NCI-H510A (cell line): ENCODE data around the gene TEKTIP1.

Source experiments
- DNase-seq: peaks from one replicate; lab custom pipeline; 2025; lab: John Stamatoyannopoulos, UW

Gene TEKTIP1

DNA sequence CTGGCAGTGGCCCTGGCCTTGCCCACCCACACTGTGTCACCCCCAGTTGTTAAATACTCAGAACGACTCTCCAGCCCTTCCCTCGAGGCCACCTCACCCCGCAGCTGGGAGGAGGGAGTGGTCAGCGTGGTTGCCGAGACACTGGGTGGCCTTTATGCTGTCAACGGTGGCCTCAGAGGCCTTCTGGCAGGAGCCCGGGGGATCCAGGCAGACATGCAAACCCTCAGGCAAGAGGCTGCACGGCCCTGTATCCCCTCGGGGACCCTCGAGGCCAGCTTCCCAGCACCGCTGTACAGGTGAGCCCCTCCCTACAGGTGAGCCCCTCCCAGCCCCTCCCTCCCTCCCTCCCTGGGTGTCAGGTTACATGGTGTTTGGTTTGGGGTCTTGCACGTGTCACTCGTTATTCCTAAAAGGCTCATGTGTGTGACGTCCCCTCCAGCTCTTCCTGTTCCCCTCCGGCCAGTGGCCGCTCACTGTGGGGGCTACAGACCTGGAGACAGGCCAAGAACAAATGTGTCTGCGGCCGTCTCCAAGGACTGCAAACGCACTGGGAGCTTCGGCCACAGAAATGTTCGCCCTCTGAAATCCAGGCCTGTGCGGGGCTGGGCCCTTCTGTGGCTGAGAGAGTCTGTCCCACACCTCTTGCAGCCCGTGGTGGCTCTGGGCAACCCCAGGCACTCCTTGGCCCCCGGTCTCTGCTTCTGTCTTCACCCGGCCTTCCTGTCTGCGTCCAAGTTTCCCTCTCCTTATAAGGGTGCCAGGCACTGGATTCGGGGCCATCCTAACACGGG lies at the start of gene TEKTIP1:
TSS of gene TEKTIP1 (plus strand) at position 210 of the 791 bp plus-strand sequence. CDS start at position 214, 4 bp downstream.
- DNase-seq = no peak

DNA sequence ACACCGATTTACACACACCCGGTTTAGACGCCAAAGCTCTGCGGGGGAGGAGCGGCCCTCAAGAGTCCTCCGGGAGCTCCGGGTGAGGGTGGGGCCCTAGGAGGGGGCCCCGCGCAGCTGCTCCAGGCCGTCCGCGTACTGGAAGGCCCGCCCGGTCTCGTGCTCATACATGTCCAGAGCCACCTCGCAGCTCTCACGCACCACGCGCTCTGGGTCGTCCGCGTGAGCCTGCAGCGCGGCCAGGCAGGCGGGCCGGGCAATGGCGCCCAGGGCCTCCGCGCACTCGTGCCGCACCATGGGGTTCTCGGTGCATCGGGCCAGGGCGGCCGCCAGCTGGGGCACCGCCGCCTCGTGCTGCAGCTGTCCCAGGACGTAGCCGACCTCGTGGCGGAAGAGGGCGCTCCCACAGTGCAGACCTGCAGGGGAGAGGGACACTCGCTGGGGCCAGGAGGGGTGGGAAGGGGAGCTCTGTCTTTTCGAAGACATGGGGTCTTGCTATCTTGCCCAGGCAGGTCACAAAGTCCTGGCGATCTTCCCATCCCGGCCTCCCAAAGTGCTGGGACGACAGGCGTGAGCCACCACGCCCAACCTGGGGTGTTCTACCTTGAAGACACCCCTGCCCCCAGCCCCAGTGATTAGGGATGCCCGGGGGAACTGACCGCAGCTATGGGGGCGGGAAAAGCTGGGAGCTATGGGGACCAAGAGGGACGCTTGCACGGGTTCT lies 47.4 kb upstream of the TEKTIP1 start:
- DNase-seq = no peak

DNA sequence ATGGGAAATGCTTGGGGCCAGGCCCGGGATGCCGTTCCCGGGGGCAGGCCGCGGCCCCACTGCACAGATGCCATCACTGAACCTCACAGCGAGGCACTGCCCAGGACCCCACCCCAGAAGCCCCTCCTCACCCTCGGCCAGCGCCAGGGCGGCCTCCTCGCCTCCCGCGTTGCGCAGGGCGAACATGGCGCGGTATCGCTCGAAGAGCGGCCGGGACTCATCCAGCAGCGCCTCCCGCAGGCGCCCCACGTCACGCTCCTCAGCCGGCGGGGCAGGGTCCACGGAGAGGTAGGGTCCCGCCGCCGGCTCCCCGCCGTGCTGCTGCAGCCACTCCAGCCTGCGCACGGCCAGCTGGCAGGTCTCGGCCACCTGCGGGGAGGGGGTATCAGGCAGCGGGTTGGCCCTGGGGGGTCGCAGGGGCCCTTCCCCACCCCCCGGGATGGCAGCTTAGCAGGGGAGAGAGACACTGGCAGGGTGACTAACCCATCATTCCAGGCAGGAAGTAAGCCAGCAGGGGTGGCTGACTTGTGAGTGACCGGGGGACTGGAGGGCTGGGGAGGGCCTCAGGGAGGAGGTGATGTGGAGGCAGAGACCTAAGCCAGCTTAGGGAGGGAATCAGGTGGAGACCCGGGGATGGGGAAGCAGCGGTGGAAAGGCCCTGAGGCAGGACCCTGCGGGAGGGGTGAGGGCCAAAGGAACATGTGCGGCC lies 46.7 kb upstream of the TEKTIP1 start:
- DNase-seq = no peak

DNA sequence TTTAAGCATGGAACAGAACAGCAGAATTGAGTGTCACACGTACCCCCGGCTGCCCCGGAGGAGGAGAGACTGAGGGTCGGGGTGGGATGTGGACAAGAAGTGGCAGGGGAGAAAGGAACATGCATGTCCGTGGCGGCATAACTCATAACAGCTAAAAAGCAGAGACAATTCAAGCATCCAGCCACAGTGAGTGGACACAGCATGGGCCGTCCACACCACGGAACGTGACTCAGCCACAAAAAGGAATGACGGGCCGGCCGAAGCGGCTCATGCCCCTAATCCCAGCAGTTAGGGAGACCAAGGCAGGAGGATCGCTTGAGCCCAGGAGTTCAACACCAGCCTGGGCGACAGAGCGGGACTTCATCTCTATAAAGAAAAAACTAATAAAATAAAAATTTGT lies 46.1 kb upstream of the TEKTIP1 start:
- no peak for DNase-seq

DNA sequence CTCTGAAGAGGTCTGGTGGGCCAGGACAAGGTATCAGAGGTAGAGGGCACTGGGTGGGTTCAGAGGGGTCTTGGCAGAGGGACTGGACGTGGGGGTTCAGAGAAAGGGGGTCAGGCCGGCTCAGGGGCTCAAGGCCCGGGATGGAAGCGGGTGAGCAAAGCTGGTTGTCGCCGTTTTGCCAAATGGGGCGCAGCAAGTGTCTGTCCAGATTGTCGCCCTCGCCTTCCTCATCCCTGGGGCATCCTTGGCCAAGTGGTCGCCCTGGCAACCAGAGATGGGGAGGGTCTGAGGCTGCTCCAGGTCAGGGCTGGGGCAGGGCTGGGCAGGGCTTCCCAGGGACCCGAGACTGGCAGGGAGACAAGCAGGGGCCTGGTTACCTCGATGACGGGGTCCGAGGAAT lies 45.3 kb upstream of the TEKTIP1 start:
- DNase-seq = no peak

DNA sequence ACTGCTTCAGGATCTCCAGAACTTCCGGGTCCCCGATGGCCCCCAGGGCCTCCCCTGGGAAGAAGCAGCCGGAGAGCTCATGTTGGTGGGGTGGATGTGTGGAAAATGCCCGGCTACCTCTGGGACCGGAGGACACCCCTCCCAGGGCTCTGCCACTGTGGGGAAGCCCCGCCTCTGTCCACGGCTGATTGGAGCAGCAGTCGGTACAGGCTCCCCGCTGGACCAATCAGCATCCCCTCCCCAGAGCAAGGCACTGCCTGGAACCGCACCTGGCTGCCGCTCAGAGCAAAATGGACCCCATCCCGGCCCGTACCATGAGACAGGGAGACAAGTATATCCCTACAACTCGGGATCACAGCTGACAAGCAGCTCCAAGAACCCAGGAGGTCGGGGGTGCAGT lies 44.9 kb upstream of the TEKTIP1 start:
- DNase-seq = no peak

DNA sequence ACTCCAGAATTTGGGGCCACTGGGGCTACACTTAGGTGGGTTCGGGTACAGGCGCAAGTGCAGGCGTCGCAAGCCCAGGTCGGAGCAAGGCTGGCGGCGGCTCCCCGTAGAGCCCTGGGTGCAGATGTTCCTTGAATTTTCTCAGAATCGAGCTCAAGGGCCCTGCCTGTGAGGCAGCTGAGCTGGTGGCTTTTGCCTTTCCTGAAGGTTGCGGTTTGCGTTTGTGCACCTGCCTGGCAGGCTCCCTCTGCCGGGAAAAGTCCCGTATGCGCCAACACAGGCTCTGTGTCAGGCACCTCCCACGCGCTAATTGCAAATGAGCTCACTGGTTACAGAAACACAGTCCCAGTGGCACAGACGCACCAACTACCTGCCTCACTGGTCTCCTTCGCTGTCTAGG lies 44.4 kb upstream of the TEKTIP1 start:
- no peak for DNase-seq

DNA sequence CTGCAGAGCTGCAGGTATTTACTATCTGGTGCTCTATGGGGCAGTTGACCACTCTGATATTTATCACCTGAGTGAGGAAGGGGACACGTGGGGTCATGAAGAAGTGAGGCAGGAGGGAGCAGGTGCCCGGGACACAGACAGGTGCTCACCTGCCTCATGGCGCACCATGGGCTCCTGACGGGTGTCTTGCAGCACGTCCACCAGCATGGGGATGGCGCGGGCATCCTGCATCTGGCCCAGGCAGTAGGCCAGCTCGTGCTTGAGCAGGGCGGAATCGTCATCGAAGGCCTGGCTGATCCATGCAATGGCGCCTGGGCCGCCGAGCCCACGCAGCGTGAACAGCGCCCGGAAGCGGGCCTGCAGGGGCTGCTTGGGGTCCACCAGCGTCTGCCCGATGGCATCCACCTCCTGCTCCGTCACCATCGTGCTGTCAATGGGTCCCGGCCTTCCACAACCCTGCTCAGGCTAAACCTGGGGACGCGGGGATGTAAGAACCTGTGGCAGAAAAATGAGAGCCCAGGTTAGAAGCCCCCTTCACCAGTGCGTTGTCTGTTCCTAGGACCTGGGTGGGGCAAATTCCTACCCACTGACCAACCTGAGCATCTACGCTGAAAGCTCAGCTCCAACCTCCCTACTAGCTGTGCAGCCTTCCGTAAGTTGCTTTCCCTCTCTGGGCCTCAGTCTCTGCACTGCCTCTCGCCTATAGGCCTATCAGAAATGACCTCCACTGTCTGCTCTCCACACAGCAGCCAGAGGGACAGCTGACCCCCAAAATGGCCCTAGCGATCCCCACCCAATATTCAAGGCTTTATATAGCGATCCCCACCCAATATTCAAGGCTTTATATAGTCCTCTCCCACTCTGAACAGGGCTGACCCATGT lies 42.3 kb upstream of the TEKTIP1 start:
- no peak for DNase-seq

DNA sequence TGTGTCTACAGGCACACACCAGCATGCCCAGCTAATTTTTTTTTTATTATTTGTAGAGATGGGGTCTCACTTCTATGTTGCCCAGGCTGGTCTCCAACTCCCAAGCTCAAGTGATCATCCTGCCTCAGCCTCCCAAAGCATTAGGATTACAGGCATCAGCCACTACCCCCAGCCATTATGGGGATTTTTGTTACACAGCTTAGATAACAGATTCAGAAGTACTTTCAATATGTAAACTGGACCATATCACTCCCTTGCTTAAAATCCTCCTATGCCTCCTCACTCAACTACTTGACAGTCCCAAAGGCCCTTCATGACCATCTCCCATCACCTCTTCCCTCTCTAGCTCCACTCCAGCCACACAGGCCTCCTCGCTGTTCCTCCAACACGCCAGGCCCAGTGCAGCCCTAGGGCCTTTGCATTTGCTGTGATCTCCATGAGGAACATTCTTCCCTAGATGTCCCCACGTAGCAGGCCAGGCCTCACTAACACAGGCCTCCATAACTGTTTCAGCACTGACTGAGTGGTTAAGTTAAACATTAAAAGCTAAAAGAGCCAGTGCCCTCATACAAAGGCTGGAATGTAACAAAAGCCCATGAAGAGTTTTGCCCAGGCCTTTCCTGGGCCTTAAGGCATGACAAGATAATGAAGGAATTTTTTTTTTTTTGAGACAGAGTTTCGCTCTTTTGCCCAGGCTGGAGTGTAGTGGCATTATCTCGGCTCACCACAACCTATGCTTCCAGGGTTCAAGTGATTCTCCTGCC lies 41.0 kb upstream of the TEKTIP1 start:
- no peak for DNase-seq

DNA sequence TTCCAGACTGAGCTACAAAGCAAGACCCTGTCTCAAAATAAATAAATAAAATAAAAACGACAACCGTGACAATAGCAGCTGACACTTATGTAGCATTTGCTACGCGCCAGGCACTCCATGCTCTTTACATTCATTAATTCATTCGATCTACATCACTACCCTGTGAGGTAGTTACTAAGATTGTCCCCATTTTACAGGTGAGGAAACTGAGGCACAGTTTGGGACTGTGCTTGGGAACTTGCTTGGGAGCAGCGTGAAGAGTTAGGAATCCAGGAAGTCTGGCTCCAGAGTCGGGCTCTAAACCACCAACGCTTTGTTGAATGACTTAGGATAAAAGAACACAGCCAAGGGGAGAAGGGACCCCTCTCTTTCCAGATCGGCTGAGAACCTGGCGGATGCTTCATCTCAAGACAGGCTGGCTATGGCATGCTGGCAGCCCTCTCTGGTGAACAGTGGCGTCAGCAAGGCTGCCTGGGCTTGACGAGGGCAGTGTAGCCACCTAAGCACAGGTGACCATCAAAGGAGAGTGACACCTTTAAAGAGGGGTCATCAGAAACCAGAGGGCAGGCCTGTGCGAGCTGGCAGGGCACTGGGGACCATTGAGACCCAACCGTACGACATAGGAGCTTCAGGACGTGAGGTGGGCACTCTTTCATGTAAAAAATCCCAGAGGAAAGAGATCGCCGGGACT lies 39.1 kb upstream of the TEKTIP1 start:
- DNase-seq = no peak

DNA sequence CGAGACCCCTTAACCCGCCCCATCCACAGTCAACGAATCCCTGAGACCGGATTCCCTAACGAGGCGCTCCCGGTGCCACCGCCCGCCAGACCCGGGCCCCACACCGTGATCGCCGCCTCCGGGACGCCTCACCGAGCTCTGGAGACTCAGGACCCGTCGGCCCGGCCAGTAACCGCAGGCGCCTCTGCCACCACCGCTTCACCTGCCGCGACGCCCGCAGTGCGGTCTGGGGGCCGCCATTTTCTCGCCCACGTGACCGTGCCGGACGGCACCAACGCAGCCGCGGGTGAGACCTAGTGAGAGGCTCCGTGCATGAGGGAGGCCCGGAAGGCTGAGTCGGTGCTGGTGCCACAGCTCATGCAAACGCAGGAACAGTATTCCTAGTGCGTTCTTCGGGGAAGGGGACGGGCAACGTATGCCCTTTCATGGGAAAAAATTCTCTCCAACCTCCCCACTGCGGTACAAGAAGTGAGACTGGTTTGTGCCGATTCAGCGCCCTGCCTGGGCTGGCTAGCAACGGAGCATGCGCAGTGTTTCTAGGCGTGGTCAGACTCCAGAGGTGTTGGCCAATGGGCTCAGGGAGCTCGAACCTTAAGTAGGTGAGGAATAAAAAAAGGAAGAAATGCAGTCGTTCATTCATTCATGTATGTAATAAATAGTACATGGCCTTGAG lies 38.4 kb upstream of the TEKTIP1 start, which contains the start of gene DOHH:
TSS of gene DOHH (minus strand) at position 246 of the 673 bp plus-strand sequence. CDS start 3,860 bp downstream, outside the sequence.
- peak; percentile 76 for DNase-seq

DNA sequence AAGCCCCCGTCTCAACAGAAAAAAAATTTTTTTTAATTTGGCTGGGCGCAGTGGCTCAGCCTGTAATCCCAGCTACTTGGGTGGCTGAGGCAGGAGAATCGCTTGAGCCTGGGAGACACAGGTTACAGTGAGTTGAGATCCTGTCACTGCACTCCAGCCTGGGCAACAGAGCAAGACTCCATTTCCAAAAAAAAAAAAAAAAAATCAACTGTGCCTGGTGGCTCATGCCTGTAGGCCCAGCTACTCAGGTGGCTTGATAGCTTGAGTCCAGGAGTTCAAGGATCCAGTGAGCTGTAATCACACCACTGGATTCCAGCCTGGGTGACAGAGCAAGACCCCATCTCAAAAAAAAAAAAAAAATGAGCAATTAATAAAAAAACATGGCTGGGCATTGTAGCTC lies 37.2 kb upstream of the TEKTIP1 start:
- DNase-seq = no peak

DNA sequence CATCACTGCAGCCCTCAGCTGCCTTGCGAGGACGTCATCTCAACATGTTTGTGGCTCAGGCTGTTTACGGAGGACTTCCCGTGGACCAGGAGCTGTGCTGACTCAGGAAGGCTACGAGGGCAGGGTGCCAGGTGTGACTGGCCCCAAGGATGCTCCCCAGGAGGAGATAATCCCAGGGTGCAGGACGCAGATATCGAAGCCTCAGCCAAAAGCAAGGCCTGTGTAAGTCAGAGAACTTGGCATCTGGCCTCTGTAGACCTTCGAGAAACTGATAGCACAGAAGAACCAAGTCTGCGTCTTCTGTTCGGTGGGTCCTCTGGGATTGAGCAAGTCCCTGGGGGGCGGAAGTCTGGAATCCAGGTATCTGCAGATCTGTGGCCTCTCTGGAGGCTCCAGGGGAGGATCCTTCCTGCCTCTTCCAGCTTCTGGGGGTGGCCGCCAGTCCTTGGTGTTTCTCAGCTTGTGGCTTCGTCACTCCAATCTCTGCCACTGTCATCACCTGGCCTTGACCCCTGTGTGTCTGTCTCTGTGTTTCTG lies 35.9 kb upstream of the TEKTIP1 start:
- no peak for DNase-seq

DNA sequence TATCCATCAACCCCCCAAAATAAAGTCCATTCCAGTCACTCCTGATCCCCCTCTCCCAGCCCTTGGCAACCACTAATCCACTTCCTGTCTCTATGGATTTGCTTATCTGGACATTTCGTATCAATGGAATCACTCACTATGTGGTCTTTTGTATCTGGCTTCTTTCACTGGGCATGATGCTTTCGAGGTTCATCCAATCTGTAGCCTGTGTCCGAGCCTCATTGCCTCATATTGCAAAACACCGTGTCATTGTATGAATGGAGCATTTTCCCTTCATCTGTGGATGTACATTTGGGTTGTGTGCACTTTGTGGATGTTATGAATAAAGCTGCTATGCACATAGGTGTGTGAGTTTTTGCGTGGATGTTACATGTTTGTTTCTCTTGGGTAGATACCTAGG lies 34.2 kb upstream of the TEKTIP1 start:
- no peak for DNase-seq

DNA sequence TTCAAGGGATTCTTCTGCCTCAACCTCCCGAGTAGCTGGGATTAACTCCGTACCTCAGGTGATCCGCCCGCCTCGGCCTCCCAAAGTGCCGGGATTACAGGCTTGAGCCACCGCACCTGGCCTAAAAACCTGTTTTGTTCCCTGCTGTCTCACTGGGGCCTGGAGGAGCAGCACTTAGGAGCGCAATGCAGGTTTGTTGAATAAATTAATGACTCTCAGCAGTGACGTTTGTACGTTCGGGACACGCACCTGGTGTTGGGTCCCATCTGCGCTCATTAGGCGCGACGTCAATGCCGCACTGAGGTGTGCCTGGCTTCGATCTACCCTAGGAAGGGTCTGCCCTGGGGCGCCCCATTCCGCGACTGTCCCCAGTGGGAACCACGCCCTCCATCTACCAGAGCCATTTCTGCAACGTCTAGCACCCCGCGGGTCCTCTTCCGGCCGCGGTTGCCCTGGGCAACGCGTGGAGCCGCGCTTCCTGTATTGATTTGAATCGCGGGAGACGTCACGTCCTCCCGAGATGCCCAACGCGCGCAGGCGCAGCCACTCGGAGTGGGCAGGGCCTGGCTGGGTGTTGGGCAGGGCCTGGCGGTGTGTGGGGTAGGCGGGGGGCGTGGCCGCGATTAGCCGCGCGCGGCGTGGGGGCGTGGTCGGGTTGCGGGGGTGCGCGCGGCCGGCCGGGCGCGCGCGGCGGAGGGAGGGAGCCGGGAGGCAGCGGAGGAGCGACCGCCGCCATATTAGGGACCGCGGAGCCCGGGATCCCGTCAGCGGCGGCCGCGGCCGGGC lies 33.2 kb upstream of the TEKTIP1 start, which contains the start of gene FZR1:
TSS of gene FZR1 (plus strand) at position 714 of the 786 bp plus-strand sequence. CDS start 16,679 bp downstream, outside the sequence.
- peak; percentile 84 for DNase-seq

DNA sequence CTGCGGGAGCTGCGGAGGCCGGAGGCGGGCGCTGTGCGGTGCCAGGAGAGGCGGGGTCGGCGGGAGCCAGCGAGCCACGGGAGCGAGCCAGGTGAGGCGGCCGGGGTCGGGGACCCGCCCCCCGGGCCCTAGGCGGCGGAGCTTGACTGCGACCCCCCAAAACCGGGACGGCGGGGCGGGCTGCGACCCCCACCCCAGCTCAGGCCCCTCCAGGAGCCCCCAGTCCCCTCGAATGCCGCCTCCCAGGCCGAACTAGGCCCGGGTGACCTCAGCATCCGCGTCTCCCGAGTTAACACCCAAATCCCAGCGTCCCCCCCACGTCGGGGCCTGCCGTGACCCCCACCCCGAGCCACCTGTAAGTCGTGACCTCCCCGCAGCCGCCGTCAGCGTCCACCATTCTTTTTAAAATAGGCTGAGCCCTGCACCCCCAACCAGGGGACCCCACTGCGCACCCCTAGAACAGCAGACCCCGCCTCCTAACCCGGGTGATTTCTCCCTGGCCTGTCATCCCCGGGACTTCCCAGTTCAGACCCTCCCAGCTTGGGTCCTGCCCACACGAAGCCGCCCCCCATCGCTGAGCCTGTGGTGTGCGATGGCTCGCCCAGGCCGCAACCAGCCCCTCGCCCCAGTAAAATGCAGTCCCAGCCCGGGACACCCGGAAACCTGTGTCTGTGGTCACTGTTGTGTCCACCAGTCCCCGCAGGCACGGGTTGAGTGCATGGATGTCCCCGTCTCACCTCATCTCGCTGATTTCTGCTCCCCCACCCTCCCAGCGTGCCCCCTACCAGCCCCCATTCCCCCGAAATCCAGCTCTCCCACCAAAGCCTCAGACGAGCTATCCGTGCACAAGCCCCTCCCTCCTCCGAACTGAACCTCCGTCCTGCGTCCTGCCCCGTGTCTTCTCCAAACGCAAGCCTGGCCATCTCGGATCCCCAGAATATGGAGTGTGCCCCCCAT lies 32.3 kb upstream of the TEKTIP1 start:
- DNase-seq = no peak

DNA sequence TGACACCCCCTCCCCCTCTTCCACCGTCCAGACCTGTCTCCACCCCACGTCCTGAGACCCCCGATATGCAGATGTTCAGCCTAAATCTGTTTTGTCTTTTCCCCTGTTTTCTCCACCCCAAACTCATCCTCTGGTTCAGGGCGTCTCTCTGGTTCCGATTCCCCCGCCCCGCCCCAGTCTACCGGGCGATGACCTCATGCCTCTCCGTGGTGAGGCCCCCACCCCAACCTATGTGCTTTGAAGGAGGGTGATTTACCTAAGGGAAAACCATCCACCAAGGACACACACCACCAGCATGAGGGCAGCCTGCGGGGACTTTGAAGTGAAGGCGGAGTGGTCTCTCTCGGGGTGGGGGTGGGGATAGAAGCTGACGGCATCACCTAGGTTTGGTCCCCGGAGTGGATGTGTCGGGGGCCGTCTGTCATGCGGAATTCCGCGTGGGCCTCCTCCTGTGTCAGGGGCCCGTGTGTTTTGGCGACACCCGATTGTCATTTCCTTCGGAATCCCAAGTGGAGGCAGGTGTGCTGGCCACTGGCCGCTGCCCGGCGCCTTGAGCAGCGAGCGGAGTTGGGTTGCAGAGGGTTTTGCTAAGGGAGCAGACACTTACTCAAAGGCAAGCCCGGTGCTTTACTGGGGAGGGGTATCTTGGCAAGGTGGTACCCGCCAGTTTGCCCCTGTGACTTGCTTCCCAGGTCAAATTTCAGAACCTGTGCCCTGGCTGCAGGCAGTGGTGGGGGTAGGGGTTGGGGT lies 31.4 kb upstream of the TEKTIP1 start:
- DNase-seq = no peak
